LNCaP clone FGC (cell line): ENCODE results near the gene MRPL11.

Experiments
- DNase-seq: peaks from one replicate; pipeline ENCODE4 v3.0.0-alpha.2; 2011; ENCODE audit warnings: low read depth
- H3K4me3 ChIP-seq: 2 replicates; pipeline ENCODE4 v1.5.1; 2011; ENCODE audit warnings: mild to moderate bottlenecking, low read depth, low read length, control low read depth
- TF ChIP-seq, protein P1 (sequence below): IDR thresholded peaks from 2 replicates; pipeline ENCODE4 v1.5.1; 2012; ENCODE audit warnings: mild to moderate bottlenecking; ENCODE audit not compliant: control insufficient read depth, insufficient read depth; ENCODE audit errors: extremely low read depth

MRPL11 gene

DNA sequence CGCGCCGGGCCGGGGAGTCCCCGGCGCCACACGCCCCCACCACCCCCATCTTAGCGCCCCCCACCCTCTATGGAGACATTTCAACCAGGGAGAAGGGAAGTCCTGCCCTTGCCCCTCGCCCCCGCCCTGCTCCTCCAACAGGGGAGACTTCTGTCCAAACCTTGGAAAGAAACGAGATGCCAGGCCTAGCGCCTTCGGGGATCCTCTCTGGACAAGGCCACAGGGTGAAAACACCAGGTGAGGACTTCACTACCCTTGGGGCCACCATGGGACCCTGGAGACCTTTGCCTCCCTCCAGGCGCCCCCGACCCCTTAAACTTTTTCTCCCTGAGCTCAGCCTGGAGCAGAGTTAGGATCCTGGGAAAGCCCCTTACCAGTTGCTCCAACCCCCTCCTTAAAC is 29.4 kb downstream of the MRPL11 start:
- TF ChIP-seq, protein P1, sequence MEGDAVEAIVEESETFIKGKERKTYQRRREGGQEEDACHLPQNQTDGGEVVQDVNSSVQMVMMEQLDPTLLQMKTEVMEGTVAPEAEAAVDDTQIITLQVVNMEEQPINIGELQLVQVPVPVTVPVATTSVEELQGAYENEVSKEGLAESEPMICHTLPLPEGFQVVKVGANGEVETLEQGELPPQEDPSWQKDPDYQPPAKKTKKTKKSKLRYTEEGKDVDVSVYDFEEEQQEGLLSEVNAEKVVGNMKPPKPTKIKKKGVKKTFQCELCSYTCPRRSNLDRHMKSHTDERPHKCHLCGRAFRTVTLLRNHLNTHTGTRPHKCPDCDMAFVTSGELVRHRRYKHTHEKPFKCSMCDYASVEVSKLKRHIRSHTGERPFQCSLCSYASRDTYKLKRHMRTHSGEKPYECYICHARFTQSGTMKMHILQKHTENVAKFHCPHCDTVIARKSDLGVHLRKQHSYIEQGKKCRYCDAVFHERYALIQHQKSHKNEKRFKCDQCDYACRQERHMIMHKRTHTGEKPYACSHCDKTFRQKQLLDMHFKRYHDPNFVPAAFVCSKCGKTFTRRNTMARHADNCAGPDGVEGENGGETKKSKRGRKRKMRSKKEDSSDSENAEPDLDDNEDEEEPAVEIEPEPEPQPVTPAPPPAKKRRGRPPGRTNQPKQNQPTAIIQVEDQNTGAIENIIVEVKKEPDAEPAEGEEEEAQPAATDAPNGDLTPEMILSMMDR: no peak
- DNase-seq: no peak
- H3K4me3 ChIP-seq: no peak overlapping the region

DNA sequence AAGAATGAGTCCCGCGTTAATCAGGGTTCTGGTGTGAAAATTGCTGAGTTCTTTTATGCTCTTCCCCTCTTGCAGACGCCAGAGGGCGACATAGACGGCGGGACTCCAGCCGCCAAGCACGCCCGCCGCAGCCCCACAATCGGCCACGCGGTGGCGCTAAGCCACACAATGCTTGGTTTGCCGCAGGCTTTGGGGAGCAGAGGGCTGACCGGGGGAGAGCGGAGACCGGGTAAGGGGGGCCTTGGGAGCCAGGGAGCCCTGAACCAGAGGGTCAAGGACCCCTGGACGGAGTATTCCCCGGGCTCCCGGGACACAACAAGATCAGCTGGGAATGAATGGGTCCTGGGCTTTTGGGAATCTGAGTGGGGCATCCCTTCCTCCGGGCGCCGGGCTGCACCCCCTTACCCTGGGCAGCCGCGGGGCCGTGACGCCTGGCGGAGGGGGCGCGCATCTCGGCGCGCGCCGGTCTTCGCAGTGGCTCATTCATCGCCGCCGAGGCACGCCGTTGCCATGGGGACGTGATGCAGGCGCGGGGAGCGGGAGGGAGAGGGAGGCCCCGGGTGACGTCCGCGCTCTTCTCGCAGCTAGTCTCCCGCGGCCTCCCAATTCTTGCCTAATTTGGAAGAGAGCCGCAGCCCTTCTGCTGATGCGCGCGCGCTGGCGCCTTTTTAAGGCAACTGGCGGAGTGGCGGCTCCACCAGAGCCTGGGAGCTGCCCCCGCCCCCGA is 30.0 kb downstream of the MRPL11 start:
- peak; percentile 31 for DNase-seq
- TF ChIP-seq, protein P1: peak; percentile 100
- no peak overlapping the region for H3K4me3 ChIP-seq

DNA sequence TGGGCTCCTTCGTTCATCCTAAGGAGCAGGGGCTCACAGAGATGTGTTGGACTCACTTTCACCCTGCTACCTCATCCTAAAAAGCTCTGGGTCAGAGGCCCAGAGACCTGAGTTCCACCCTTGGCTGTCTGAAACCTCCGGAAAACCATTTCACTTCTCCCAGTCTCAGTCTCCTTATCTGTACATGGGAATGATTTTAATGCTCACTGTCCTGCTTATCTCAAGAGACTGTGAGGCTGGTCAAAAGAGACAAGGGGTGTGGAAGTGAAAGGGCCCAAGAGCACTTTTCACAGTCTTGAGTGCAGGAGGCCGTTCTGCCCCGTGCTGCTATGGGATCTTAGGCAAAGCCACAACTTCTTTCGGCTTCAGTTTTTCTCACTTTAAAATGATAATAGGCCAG is 31.0 kb downstream of the MRPL11 start:
- TF ChIP-seq, protein P1: no peak
- no peak for DNase-seq
- no peak overlapping the region for H3K4me3 ChIP-seq

DNA sequence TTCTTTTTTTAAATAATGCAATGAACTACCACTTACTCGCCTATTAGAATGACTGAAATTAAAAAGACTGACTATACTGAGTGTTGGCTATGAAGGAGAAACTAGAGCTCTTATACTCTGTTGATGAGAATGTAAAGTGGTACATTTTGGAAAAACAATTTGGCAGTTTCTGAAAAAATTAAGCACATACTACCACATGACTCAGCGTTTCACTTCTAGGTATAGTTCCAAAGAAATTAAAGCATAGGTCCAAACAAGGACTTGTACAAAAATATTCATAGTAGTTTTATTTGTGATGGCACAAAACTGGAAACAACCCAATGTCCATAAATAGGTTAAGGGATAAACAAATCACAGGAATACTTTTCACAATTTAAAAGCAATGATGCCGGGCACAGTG is 44.7 kb downstream of the MRPL11 start:
- TF ChIP-seq, protein P1: no peak
- no peak overlapping the region for H3K4me3 ChIP-seq
- no peak for DNase-seq

DNA sequence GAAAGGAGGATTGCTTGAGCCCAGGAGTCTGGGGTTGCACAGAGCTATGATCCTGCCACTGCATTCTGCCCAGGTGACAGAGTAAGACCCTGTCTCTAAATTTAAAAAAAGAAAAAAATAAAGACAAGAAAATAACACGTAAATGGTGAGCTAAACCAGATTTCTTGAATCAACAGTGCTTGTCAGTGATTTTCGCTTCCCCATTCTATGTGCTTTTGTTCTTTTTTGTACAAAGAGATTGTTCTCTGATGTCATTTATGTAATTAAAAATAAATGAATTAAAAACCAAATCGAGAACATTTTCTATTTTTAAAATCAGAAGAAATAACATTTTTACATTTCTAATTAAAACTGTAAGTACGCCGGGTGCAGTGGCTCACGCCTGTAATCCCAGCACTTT is 47.3 kb downstream of the MRPL11 start:
- TF ChIP-seq, protein P1: no peak
- DNase-seq: no peak
- H3K4me3 ChIP-seq: no peak overlapping the region

DNA sequence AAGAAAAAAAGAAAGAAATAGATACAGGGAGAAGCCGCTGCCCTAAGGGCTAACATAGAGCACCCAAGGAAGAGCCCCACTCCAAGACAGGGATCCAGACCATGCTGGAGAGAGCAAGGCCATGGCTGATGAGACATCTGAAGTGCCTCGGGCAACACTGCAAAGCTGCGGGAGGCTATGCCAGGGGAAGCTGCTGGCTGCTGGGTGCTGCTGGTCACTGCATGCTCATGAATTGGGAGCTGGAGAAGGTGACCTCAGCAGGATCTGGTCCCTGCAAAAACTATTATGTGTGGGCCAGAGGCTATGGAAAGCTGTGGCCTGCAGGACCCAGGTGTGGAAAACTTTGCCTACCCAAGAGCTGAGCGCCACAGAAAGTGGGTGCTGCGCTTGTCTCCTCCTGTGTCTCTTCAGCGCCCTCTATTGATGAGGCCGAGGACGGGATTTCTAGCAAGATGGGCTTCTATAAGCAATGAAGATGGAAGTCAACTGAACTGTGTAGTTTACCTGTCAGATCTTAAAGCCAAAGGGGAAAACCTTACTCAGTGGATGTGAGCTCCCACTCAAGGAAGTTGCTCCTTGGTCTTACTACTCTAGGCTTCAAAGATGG is 49.8 kb downstream of the MRPL11 start:
- DNase-seq: peak; percentile 22
- TF ChIP-seq, protein P1: peak; percentile 55
- H3K4me3 ChIP-seq: no peak overlapping the region
